Measurements from ENCODE around the gene FLG.
"Not testable (repeated sequence)": the region's sequence is repeated elsewhere in the genome, so short reads cannot be mapped to it uniquely, and the experiment has no call there.

Gene FLG

GRCh38 chr1:152306123-152306522 lies 18.9 kb downstream of the FLG start:
- not testable (repeated sequence) for DNase-seq; H3K4me1 ChIP-seq (ENCODE audit: control insufficient read depth, insufficient read depth, low read length, poor library complexity, severe bottlenecking)

GRCh38 chr1:152304773-152305172 lies 20.3 kb downstream of the FLG start:
- H3K9me3 ChIP-seq (ENCODE audit: control insufficient read depth, low read length); H3K36me3 ChIP-seq (ENCODE audit: control insufficient read depth, insufficient read depth, low read length); DNase-seq; H3K27ac ChIP-seq (ENCODE audit: insufficient read depth, low read length, poor library complexity, severe bottlenecking); H3K4me3 ChIP-seq (ENCODE audit: insufficient read depth, low read depth, low read length, poor library complexity, severe bottlenecking); H3K27me3 ChIP-seq (replicated peaks; ENCODE audit: control insufficient read depth, insufficient read depth, low read length, poor library complexity, severe bottlenecking); H3K4me1 ChIP-seq (ENCODE audit: control insufficient read depth, insufficient read depth, low read length, poor library complexity, severe bottlenecking): not testable (repeated sequence)

More at GRCh38 chr1:152306123-152306522, 18.9 kb downstream of the FLG start:
- H3K9me3 ChIP-seq (ENCODE audit: control insufficient read depth, low read length); H3K27me3 ChIP-seq (replicated peaks; ENCODE audit: control insufficient read depth, insufficient read depth, low read length, poor library complexity, severe bottlenecking); H3K36me3 ChIP-seq (ENCODE audit: control insufficient read depth, insufficient read depth, low read length); H3K27ac ChIP-seq (ENCODE audit: insufficient read depth, low read length, poor library complexity, severe bottlenecking); H3K4me3 ChIP-seq (ENCODE audit: insufficient read depth, low read depth, low read length, poor library complexity, severe bottlenecking): not testable (repeated sequence)

GRCh38 chr1:152303139-152303872 lies 21.7 kb downstream of the FLG start:
- not testable (repeated sequence) for H3K27ac ChIP-seq (ENCODE audit: insufficient read depth, low read length, poor library complexity, severe bottlenecking); H3K27me3 ChIP-seq (replicated peaks; ENCODE audit: control insufficient read depth, insufficient read depth, low read length, poor library complexity, severe bottlenecking); DNase-seq; H3K4me3 ChIP-seq (ENCODE audit: insufficient read depth, low read depth, low read length, poor library complexity, severe bottlenecking); H3K9me3 ChIP-seq (ENCODE audit: control insufficient read depth, low read length); H3K4me1 ChIP-seq (ENCODE audit: control insufficient read depth, insufficient read depth, low read length, poor library complexity, severe bottlenecking); H3K36me3 ChIP-seq (ENCODE audit: control insufficient read depth, insufficient read depth, low read length)

- H3K27ac ChIP-seq (ENCODE audit: insufficient read depth, low read length, poor library complexity, severe bottlenecking); H3K27me3 ChIP-seq (replicated peaks; ENCODE audit: control insufficient read depth, insufficient read depth, low read length, poor library complexity, severe bottlenecking); H3K9me3 ChIP-seq (ENCODE audit: control insufficient read depth, low read length); H3K4me3 ChIP-seq (ENCODE audit: insufficient read depth, low read depth, low read length, poor library complexity, severe bottlenecking); DNase-seq; H3K4me1 ChIP-seq (ENCODE audit: control insufficient read depth, insufficient read depth, low read length, poor library complexity, severe bottlenecking); H3K36me3 ChIP-seq (ENCODE audit: control insufficient read depth, insufficient read depth, low read length): not testable (repeated sequence)
These were observed 68.6 kb downstream of the FLG start for GRCh38 chr1:152256394-152256793.

Data from effector memory CD4-positive, alpha-beta T cell (primary cell).